Tibial nerve (tissue), 4 donors: Measurements from ENCODE around the gene SYT3. TPM values are rescaled to one million over a fixed set of nuclear protein-coding genes. Genes with fewer than 3 reads are reported as not detected.

Source experiments
- DNase-seq, 2 donors: peaks; one replicate each; pipeline ENCODE4 v3.0.0-alpha.2; 2019; ENCODE audit warnings: low spot score in 2 of 2
- H3K27ac ChIP-seq, 4 donors: fragments of 200-600 bp; sonication (generic) in 3 of 4; one replicate each; pipeline ENCODE4 v1.5.1; 2017 to 2019; ENCODE audit warnings: mild to moderate bottlenecking in 1 of 4
- H3K27me3 ChIP-seq, 2 donors: fragments of 200-600 bp; sonication (generic) in 1 of 2; one replicate each; pipeline versions ENCODE4 v1.5.1 to v1.6.0; 2017 to 2019
- H3K36me3 ChIP-seq, 3 donors: fragments of 200-600 bp; sonication (generic); one replicate each; pipeline ENCODE4 v1.5.1; 2018 to 2019
- H3K4me1 ChIP-seq, 4 donors: fragments of 200-600 bp; sonication (generic) in 3 of 4; one replicate each; pipeline ENCODE4 v1.5.1; 2017 to 2019
- H3K4me3 ChIP-seq, 4 donors: fragments of 200-600 bp; sonication (generic) in 3 of 4; one replicate each; pipeline ENCODE4 v1.5.1; 2017 to 2019; ENCODE audit warnings: mild to moderate bottlenecking in 1 of 4, moderate library complexity in 1 of 4
- H3K9me3 ChIP-seq, 4 donors: fragments of 200-600 bp; sonication (generic) in 3 of 4; one replicate each; pipeline ENCODE4 v1.5.1; 2017 to 2019
- EP300 ChIP-seq, 2 donors: sonication (generic); formaldehyde crosslinking; IDR thresholded peaks; one replicate each; pipeline ENCODE4 v1.6.1; 2017; ENCODE audit warnings: antibody characterized with exemption in 2 of 2, mild to moderate bottlenecking in 1 of 2
- POLR2A ChIP-seq, 2 donors: fragments of 450-650 bp; IDR thresholded peaks; one replicate each; pipeline ENCODE4 v1.6.1; 2017; ENCODE audit warnings: antibody characterized with exemption in 2 of 2, mild to moderate bottlenecking in 2 of 2, moderate library complexity in 2 of 2
- WGBS, 2 donors: methylation state at CpG; one replicate each; pipeline ENCODE4 v1.1.5; 2018; 5-methylcytosine and 5-hydroxymethylcytosine counted together
- total RNA-seq, 4 donors: library from RNA; depleted of rRNA; stranded (reverse); fragments of >200 nt; gene quantifications; one replicate each; pipeline ENCODE4 v1.1.0, GENCODE V29; 2016
- TF ChIP-seq, protein P1 (sequence below), 5 experiments: fragments of 200-600 bp in 3 of 5; fragments of 450-650 bp in 2 of 5; sonication (generic) in 3 of 5; IDR thresholded peaks; one replicate each; pipeline ENCODE4 v1.5.1; 2016 to 2019; ENCODE audit warnings: antibody characterized with exemption in 5 of 5, mild to moderate bottlenecking in 3 of 5, moderate library complexity in 2 of 5

The SYT3 gene
- total RNA-seq, 4 donors from 2014 or later = not detected

DNA sequence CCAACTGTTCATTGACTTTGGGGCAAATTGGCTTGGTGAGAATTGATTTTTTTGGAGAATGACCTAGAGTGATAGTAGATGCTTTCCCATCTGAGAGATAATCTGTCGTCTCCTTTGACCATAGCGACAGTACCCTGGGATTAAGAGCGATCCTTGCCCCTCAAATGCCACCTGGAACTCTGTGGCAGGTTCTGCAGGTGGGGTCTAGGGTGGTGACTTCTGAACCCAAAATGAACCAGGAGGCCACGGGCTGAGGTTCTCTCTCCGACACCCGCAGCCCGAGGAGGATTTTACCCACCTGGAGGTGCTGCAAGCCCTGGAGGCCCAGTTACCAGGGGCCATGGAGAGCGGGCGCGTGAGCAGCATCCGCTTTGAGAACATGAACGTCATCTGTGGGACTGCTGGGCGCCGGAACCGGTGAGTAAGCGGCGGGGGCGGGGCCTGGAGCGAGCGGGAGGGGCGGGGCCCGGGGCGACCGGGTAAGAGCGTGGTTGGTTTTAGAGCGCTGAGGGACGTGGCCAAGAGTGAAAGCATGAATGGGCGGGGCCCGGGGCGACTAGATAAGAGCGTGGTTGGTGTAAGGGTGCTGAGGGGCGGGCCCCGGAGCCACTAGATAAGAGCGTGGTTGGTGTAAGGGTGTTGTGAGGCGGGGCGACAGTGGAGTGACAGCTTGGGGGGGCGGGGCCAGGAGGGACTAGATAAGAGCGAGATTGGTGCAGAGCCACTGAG, 18.2 kb upstream of the SYT3 start:
- 3 to 4% methylated on average over 25 to 38 of the region's 38 CpGs for WGBS, 2 donors
- H3K4me3 ChIP-seq = peak overlapping the region in 1 of 4 donors; percentile 41

DNA sequence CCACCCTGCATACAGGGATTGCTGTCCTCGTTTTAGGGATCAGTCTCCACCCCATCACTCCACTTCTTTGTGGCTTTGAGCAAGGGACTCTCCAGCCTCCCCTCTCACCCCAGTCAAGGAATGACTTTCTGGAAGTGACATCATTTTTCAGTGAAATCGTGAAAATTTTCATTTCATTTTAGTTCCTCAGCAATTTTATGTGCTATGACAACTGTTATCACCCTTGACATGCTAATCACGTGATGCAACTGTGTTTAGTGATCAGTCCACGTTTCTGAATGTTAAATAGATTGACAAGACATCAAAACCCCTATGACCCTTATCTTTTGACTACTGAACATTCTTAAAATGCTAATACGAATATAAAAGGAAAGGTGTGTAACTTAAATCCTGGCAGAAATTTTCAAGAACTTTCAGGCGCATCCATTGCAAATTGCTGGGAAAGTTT, 17.6 kb upstream of the SYT3 start:
- no peak overlapping the region for H3K4me3 ChIP-seq
- 61 to 65% methylated on average over 6 of the region's 6 CpGs for WGBS, 2 donors
- no peaks in the 10 kb centered on the region for H3K36me3 ChIP-seq
- peaks cover 0 to 18% (median 3%) of the 10 kb centered on the region in 4 donors for H3K4me1 ChIP-seq
- H3K27me3 ChIP-seq = peaks cover 0 to 64% of the 10 kb centered on the region in 2 donors
- no peak for DNase-seq
- no peak overlapping the region for H3K27ac ChIP-seq
- H3K9me3 ChIP-seq = peaks cover 0 to 21% (median 0%) of the 10 kb centered on the region in 4 donors
- no peak for TF ChIP-seq POLR2A (IDR thresholded peaks at IDR 0.05)
- no peak for TF ChIP-seq EP300 (IDR thresholded peaks at IDR 0.05)
- TF ChIP-seq, protein P1, sequence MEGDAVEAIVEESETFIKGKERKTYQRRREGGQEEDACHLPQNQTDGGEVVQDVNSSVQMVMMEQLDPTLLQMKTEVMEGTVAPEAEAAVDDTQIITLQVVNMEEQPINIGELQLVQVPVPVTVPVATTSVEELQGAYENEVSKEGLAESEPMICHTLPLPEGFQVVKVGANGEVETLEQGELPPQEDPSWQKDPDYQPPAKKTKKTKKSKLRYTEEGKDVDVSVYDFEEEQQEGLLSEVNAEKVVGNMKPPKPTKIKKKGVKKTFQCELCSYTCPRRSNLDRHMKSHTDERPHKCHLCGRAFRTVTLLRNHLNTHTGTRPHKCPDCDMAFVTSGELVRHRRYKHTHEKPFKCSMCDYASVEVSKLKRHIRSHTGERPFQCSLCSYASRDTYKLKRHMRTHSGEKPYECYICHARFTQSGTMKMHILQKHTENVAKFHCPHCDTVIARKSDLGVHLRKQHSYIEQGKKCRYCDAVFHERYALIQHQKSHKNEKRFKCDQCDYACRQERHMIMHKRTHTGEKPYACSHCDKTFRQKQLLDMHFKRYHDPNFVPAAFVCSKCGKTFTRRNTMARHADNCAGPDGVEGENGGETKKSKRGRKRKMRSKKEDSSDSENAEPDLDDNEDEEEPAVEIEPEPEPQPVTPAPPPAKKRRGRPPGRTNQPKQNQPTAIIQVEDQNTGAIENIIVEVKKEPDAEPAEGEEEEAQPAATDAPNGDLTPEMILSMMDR (IDR thresholded peaks at IDR 0.05) = no peak

More for the DNA sequence above, 18.2 kb upstream of the SYT3 start:
- peaks cover 0 to 18% (median 3%) of the 10 kb centered on the region in 4 donors for H3K4me1 ChIP-seq
- no peaks in the 10 kb centered on the region for H3K36me3 ChIP-seq
- peak; percentile 46 to 62 for DNase-seq
- TF ChIP-seq, protein P1 (IDR thresholded peaks at IDR 0.05) = no peak
- peaks cover 0 to 21% (median 0%) of the 10 kb centered on the region in 4 donors for H3K9me3 ChIP-seq
- H3K27me3 ChIP-seq = peaks cover 0 to 70% of the 10 kb centered on the region in 2 donors
- H3K27ac ChIP-seq = no peak overlapping the region

DNA sequence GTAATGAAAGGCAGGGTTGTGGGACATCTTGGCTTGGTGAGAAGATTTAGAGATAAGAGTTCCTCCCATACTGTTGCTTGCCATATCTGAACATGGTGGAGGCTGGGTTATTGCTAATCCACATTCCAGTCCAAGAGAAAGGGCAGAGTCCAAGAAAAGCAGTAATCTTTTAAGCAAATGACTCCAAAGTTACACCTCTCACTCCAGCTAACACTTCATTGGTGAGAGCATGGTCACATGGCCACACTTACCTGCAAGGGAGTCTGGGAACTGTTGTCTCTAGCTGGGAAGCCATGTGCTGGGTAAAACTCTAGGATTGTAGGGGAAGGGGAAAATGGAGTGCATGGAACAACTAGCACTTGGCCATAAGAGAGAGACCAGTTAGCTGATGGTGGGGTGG, 15.2 kb upstream of the SYT3 start:
- no peaks in the 10 kb centered on the region for H3K36me3 ChIP-seq
- H3K27me3 ChIP-seq = peaks cover 0 to 43% of the 10 kb centered on the region in 2 donors
- H3K9me3 ChIP-seq = peaks cover 0 to 21% (median 0%) of the 10 kb centered on the region in 4 donors
- TF ChIP-seq, protein P1 (IDR thresholded peaks at IDR 0.05) = no peak
- TF ChIP-seq EP300 (IDR thresholded peaks at IDR 0.05) = no peak
- TF ChIP-seq POLR2A (IDR thresholded peaks at IDR 0.05) = no peak
- no peak for DNase-seq
- no peak overlapping the region for H3K4me3 ChIP-seq
- H3K27ac ChIP-seq = no peak overlapping the region
- peaks cover 0 to 18% (median 3%) of the 10 kb centered on the region in 4 donors for H3K4me1 ChIP-seq

DNA sequence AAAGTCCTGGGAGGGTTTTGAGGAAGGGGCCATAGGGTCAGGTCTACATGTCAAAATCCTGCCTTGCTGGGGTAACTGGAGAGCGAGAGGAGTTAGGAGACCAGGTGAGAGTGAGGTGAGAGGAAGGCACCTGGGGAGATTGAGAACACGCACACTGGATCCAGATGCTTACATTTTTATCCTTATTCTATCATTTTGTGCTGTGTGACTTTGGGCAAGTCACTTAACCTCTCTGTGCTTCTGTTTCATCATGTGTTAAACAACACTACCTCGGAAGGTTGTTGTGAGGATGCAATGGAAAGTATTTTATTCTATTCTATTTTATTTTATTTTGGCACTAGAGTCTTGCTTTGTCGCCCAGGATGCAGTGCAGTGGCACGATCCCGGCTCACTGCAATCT, 13.0 kb upstream of the SYT3 start:
- no peak overlapping the region for H3K4me3 ChIP-seq

DNA sequence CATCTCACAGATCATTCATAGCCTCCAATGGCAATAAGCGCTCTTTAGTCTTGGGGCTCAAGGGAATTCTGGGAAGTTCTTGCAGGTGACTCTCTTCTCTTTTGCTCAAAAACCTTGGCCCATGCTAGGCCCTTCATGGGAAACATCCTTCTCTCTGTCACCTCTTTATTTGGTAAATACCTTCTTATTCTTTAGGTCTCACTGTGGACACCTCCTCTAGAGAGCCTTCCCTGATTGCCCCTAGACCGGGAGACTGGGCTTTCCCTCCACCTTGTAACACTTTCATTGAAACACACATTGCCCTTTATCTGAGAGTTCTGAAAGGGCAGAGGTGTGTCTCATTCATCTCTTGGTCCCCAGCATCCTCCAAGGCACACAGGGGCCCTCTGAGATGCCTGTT, 11.5 kb upstream of the SYT3 start:
- Histone ChIP-seq H3K9me3 (peaks cover 0 to 25% (median 0%) of the 10 kb centered on the region in 4 donors), H3K4me1 (no peaks in the 10 kb centered on the region), H3K27ac (no peak overlapping the region), H3K4me3 (no peak overlapping the region), H3K27me3 (peaks cover 0 to 10% of the 10 kb centered on the region in 2 donors), H3K36me3 (no peaks in the 10 kb centered on the region)
- WGBS, 2 donors = 72 to 83% methylated on average over 2 of the region's 2 CpGs
- DNase-seq = no peak
- TF ChIP-seq POLR2A (IDR thresholded peaks at IDR 0.05) = no peak
- TF ChIP-seq EP300 (IDR thresholded peaks at IDR 0.05) = no peak
- TF ChIP-seq, protein P1 (IDR thresholded peaks at IDR 0.05) = no peak

More for the DNA sequence above, 13.0 kb upstream of the SYT3 start:
- Histone ChIP-seq H3K4me1 (peaks cover 0 to under 1% (median 0%) of the 10 kb centered on the region in 4 donors), H3K36me3 (no peaks in the 10 kb centered on the region), H3K27ac (no peak overlapping the region), H3K9me3 (peaks cover 0 to 21% (median 0%) of the 10 kb centered on the region in 4 donors), H3K27me3 (peaks cover 0 to 21% of the 10 kb centered on the region in 2 donors)
- DNase-seq = no peak
- 92 to 96% methylated on average over 6 of the region's 6 CpGs for WGBS, 2 donors
- no peak for TF ChIP-seq POLR2A (IDR thresholded peaks at IDR 0.05)
- TF ChIP-seq, protein P1 (IDR thresholded peaks at IDR 0.05) = no peak
- no peak for TF ChIP-seq EP300 (IDR thresholded peaks at IDR 0.05)
